IPS-20b (cell line): ENCODE results near the gene ABCB6.
"Not testable (repeated sequence)": the region's sequence is repeated elsewhere in the genome, so short reads cannot be mapped to it uniquely, and the experiment has no call there.

Source experiments
- H3K27ac ChIP-seq: one replicate; pipeline ENCODE4 v1.5.1; 2013; ENCODE audit warnings: low read length
- H3K27me3 ChIP-seq: 2 replicates; pipeline ENCODE4 v1.6.1; 2013; ENCODE audit warnings: mild to moderate bottlenecking, low read length, inconsistent platforms; ENCODE audit not compliant: insufficient read depth
- H3K36me3 ChIP-seq: 2 replicates; pipeline ENCODE4 v1.6.1; 2013; ENCODE audit warnings: low read depth, mild to moderate bottlenecking, inconsistent platforms, low read length, moderate library complexity; ENCODE audit not compliant: insufficient read depth
- H3K4me1 ChIP-seq: 2 replicates; pipeline ENCODE4 v1.6.1; 2013; ENCODE audit warnings: mild to moderate bottlenecking, control low read depth, inconsistent platforms, low read length, moderate library complexity; ENCODE audit not compliant: insufficient read depth
- H3K4me3 ChIP-seq: 2 replicates; pipeline ENCODE4 v1.5.1; 2013; ENCODE audit warnings: mild to moderate bottlenecking, low read length, inconsistent platforms
- H3K9ac ChIP-seq: 2 replicates; pipeline ENCODE4 v1.6.1; 2013; ENCODE audit warnings: low read depth, mild to moderate bottlenecking, inconsistent platforms, low read length, moderate library complexity
- H3K9me3 ChIP-seq: 2 replicates; pipeline ENCODE4 v1.6.1; 2013; ENCODE audit warnings: mild to moderate bottlenecking, low read depth, low read length, inconsistent platforms; ENCODE audit not compliant: insufficient read depth

The ABCB6 gene

DNA sequence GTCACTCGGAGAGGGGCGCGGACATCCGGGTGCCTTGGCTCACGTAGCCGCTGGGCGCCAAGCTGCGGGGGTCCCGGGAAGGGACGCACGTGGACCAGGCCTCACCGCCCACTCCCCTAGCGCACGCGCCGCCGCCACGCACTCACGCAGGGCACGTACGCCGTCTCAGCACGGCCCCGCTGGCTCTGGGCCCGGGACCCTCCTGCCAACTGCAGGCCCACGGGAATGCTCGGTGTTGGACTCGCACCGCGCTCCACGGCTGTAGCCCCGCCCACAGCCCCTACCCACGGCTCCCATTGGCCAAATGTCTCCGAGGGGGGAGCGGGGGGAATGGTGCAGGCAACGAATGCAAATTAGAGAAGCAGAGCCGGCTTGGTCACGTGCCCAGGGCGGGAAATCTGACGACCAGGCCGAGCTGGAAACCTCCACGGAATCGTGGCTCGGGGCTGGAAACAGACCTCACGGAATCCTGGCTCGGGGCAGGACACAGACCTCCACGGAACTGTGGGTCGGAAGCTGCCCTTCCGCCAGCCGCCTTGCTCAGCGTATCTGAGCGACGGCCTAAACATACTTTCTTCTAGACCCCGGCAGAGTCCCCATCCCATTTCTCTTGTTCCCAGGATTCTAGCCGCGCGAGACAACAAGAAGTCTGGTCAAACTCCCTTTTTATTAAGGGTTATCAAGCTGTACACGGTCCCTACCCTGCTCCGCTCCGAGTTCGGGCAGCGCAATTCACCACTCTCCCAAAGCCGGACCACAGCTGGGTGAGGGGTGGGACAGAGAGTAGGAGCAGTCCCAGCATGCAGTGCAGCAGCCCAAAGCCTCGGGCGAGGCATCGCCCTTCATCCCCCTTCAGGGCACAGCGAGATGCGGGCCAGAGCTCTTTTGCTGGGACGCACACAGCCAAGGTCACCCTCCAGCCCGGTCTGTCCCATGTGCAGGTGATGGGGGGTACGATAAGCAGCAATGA lies at the start of gene ABCB6:
ABCB6 (minus strand) TSS at position 227 of the 970 bp plus-strand sequence. CDS start 285 bp downstream, outside the sequence.
- Histone ChIP-seq H3K36me3 (peaks cover 45% of the 10 kb centered on the region), H3K27me3 (no peaks in the 10 kb centered on the region), H3K4me1 (peaks cover 3% of the 10 kb centered on the region; the same call in 1 of the 2 replicates), H3K9ac (peak within 1 kb of the TSS; percentile 87; the same call in 1 of the 2 replicates), H3K9me3 (no peaks in the 10 kb centered on the region), H3K27ac (peak within 1 kb of the TSS; percentile 48), H3K4me3 (peak within 1 kb of the TSS; percentile 81)

DNA sequence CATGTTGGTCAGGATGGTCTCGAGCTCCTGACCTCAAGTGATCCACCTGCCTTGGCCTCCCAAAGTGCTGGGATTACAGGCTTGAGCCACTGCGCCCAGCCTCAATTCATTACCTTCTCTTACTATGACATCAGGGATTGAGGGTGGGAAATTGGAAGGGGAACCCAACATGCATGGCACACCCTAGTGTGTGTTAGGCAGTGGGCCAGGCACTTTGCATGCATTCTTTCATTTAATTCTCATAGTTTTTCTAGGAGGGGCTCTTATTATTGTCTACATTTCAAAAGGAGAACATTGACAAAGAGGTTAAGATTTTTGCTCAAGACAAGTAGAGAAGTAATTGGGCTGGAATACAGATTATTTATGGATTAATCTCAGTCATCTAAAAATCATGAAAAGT lies 49.5 kb upstream of the ABCB6 start:
- no peak overlapping the region for H3K4me3 ChIP-seq
- no peaks in the 10 kb centered on the region for H3K9me3 ChIP-seq
- no peak overlapping the region for H3K9ac ChIP-seq
- no peak overlapping the region for H3K27ac ChIP-seq
- H3K27me3 ChIP-seq, result peaks cover 15% of the 10 kb centered on the region
- no peaks in the 10 kb centered on the region for H3K4me1 ChIP-seq
- H3K36me3 ChIP-seq, result no peaks in the 10 kb centered on the region

DNA sequence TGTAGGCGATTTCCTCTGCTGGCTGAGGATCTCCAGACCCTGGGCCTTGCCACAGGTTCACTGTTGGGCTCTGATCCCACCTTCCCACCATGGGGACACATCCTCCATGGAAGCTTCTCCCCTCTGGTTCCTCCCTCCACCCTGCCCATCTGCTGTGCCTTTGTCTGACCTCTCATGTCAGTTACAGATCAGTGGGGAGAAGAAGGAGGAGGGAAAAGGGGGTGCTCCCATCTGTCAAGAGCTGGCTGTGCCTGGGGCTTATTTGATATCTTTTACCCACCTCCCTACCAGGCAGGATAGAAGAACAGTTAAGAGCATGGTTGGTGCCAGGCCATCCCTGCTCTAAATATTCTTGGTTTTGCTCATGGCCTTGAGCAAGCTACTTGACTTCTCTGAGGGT lies 48.1 kb upstream of the ABCB6 start:
- H3K9me3 ChIP-seq, result no peaks in the 10 kb centered on the region
- no peak overlapping the region for H3K4me3 ChIP-seq
- H3K36me3 ChIP-seq, result no peaks in the 10 kb centered on the region
- peaks cover 10% of the 10 kb centered on the region; the same call in 1 of the 2 replicates for H3K27me3 ChIP-seq
- H3K4me1 ChIP-seq, result no peaks in the 10 kb centered on the region
- no peak overlapping the region for H3K27ac ChIP-seq
- no peak overlapping the region for H3K9ac ChIP-seq

DNA sequence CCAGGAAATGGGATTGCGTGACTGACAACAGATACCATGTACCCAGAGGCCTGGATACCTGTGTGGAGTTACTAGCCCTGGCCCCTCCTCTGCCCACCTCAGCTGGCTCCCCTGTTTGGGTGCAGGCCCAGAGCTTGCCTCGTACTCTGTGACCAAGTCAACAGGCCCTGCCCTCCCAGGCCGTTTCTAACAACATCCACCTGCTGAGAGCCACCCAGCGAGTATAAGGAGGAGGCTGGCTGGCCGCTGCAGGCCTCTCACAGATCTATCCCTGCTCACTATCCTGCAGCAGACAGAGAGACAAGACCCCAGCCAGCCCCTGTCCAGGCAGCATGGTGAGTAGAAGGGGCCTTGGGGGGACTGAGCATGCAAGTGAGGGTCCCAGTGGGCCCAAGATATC lies 47.5 kb upstream of the ABCB6 start:
- no peak overlapping the region for H3K9ac ChIP-seq

DNA sequence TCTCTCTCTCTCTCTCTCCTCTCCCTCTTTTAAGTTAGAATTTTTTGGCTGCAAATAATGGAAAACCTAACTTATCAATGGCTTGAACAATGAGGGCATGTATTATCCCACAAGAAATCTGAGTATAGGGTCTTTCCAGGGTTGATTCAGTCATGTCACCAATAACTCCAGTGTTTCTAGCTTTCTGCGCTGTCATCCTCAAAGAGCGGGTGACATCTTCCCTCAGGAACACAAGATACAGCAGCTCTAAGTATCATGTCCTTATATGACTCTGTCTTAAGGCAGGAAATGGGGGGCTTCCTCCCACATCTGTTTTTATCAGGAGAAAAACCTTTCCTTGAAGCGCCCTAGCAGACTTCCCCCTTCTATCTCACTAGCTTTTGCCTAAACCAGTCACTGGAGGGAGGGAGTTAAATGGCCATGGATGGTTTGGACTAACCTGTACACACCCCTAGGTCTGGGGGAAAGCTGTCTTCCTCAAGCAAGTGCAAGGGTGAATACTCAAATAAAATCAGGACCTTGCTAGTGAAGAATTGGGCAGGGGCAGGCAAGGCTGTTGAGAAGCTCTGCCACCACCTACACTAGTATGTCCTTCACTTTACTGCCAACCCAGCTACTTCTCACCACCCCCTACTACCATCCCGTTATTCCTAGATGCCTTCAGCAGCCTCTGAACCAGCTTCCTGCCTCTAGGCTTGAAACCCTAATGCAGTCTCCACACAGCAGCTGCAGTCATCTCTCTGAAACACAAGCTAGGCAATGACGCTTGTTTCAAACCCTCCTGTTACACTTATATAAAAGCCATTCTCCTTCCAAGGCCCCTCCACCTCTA lies 42.5 kb upstream of the ABCB6 start:
- no peak overlapping the region for H3K9ac ChIP-seq

More for the DNA sequence above, 47.5 kb upstream of the ABCB6 start:
- Histone ChIP-seq H3K4me1 (no peaks in the 10 kb centered on the region), H3K27me3 (peaks cover 16% of the 10 kb centered on the region), H3K4me3 (no peak overlapping the region), H3K27ac (no peak overlapping the region), H3K9me3 (no peaks in the 10 kb centered on the region), H3K36me3 (no peaks in the 10 kb centered on the region)

DNA sequence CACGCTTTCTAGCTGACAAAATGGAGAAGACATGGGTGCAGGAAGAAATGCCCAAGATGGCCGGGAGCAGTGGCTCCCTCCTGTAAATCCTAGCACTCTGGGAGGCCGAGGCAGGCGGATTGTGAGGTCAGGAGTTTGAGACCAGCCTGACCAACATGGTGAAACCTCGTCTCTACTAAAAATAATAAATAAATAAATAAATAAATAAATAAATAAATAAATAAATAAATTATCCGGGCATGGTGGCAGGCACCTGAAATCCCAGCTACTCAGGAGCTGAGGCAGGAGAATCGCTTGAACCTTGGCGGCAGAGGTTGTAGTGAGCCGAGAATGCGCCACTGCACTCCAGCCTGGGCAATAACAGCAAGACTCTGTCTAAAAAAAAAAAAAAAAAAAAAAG lies 40.2 kb upstream of the ABCB6 start:
- not testable (repeated sequence) for H3K4me1 ChIP-seq, H3K4me3 ChIP-seq, H3K9ac ChIP-seq, H3K36me3 ChIP-seq, H3K27ac ChIP-seq, H3K9me3 ChIP-seq
- H3K27me3 ChIP-seq, result peaks cover 52% of the 10 kb centered on the region

More for the DNA sequence above, 42.5 kb upstream of the ABCB6 start:
- H3K4me1 ChIP-seq, result no peaks in the 10 kb centered on the region
- no peak overlapping the region for H3K27ac ChIP-seq
- peaks cover 33% of the 10 kb centered on the region for H3K27me3 ChIP-seq
- H3K4me3 ChIP-seq, result no peak overlapping the region
- H3K9me3 ChIP-seq, result no peaks in the 10 kb centered on the region
- H3K36me3 ChIP-seq, result no peaks in the 10 kb centered on the region

DNA sequence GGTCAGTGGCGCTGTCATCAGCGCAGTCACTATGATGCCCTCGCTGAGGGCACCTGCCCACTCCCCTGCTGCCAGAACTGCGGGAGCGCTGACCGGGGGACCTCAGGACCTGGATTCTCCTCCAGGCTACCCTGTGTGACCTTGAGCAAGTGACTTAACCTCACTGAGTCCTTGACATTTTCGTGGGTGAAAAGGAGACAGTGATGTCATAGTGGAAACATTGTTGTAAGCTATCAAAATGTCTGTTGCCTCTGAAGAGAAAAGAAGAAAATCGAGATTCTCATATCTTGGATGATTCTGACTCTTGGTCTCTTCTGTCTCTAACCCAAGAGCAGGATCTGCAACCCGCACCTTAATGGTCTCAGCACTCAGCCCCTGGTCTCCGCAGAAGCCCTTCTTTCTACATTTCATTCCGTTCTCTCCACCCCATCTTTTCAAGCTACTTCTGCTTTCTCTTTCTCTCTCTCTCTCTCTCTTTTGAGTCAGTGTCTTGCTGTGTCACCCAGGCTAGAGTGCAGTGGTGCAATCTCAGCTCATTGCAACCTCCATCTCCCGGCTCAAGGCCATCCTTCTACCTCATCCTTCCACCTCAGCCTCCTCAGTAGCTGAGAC lies 35.9 kb upstream of the ABCB6 start:
- no peak overlapping the region for H3K27ac ChIP-seq
- H3K9me3 ChIP-seq, result no peaks in the 10 kb centered on the region
- H3K4me1 ChIP-seq, result peaks cover 7% of the 10 kb centered on the region
- peaks cover 11% of the 10 kb centered on the region; the same call in 1 of the 2 replicates for H3K36me3 ChIP-seq
- no peak overlapping the region for H3K9ac ChIP-seq
- H3K27me3 ChIP-seq, result peaks cover 64% of the 10 kb centered on the region
- peak overlapping the region; percentile 58; the same call in 1 of the 2 replicates for H3K4me3 ChIP-seq

DNA sequence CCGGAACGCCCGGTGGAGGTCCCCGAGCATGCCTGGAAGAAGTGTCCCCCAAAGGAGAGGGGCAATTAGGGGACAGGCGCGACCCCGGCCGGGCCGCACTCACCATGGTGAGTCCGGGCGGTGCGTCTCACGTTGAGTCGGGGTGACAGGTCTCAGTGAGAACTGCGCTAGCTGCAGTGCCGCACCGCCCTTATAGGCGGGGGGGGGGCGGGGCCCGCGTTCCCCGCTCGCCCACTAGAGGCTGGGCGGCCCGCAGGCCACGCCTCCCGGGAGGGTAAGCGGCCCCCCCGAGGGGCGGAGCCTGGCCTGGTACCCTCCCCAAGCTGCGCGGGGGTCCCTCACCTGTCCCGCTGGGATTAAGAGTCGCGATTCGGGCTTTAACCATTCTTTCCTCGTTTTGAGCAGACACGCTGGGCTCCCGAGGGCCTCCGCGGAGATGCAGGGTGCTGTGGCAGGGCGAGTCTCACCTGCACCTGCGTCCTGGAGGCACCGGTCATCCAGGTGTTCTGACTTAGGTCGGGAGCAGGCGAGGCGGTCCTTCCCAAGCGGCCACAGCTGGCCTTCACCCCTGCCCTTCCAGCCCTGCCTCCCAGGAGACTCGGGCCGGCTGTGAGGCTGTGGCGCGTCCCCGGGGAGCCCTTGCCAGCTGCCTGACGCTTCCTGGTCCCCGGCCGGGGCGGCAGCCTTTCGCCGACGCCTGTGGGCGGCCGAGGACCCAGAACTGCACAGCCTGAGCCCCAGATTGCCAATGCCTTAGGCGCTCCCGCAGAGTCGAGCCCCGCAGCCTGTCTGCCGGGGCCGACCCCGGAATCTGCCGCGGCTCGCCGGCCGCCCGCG lies 35.2 kb upstream of the ABCB6 start, which contains the start of gene TUBA4A:
TUBA4A (minus strand) TSS at position 166 of the 837 bp plus-strand sequence; CDS start at position 106, 60 bp downstream.
- Histone ChIP-seq H3K9me3 (no peaks in the 10 kb centered on the region), H3K27ac (no peak within 1 kb of the TSS), H3K36me3 (peaks cover 15% of the 10 kb centered on the region; the same call in 1 of the 2 replicates), H3K9ac (peak within 1 kb of the TSS; percentile 33; the same call in 1 of the 2 replicates), H3K4me3 (peak within 1 kb of the TSS; percentile 58), H3K27me3 (peaks cover 59% of the 10 kb centered on the region), H3K4me1 (peaks cover 14% of the 10 kb centered on the region)

DNA sequence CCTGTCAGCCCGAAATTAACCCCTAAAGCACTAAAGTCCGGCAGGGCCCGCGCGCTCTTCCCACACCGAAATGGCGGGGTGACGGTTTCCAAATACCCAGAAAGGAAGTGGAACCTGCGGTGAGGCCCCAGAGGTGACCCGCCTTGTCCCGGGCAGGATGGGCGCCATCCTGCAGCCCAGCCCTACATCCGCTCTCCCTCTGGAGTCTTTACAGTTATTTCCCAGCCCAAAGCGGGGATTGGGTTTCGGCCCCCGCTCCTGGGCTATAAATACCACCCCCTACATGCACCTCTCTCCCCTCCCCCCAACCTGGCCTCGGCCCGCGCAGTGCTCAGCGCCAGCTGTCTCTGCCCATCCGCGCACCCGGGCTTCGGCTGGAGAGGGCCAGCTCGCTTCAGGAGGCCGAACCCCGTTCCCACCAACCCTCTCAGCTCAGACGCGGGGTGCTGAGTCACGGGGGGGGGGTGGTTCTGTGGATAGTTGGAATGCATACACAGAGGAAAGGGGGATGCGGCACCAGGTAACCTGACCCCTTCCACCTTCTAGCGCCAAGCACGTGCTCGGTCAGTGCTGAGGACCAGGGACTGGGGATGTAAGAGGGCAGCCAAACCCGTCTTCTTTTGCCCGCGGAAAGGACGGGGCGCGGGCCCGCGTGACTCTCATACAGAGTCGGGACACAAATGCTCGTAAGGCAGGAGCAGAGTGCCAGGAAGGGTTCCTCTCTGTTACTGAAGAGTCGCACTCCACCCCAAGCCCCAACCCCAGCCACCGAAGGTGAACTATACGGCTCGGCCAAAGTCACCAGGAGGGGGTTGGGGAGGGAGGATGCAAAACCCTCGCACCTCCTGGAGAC lies 34.4 kb upstream of the ABCB6 start, which contains the start of gene TUBA4B:
TUBA4B (plus strand) TSS at position 344 of the 853 bp plus-strand sequence; CDS start at position 509, 165 bp downstream.
- H3K27ac ChIP-seq, result no peak within 1 kb of the TSS
- H3K9me3 ChIP-seq, result no peaks in the 10 kb centered on the region
- H3K4me3 ChIP-seq, result peak within 1 kb of the TSS; percentile 58
- peaks cover 59% of the 10 kb centered on the region for H3K27me3 ChIP-seq
- H3K9ac ChIP-seq, result peak within 1 kb of the TSS; percentile 33; the same call in 1 of the 2 replicates
- H3K36me3 ChIP-seq, result peaks cover 19% of the 10 kb centered on the region
- H3K4me1 ChIP-seq, result peaks cover 14% of the 10 kb centered on the region

DNA sequence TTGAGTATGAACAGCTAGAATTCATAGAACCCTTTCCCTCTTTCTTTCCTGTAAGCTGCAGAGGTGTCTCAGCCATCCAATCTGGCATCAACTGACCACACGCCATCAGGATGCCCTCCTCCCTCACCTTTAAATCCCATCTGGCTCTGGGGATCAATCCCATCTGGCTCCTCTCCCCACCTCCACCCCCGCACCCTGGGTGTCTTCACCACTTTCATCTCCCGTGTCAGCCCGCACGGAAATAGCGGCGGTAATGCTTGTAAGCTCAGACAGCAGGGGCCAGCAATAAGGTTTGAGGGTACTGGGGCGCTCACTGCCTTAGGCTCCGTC lies 33.8 kb upstream of the ABCB6 start:
- Histone ChIP-seq H3K36me3 (peaks cover 25% of the 10 kb centered on the region), H3K27ac (no peak overlapping the region), H3K4me3 (peak overlapping the region; percentile 58), H3K9me3 (no peaks in the 10 kb centered on the region), H3K27me3 (peaks cover 59% of the 10 kb centered on the region), H3K4me1 (peaks cover 14% of the 10 kb centered on the region), H3K9ac (peak overlapping the region; percentile 33; the same call in 1 of the 2 replicates)
